ENCODE data around the gene EXD3.

DNA sequence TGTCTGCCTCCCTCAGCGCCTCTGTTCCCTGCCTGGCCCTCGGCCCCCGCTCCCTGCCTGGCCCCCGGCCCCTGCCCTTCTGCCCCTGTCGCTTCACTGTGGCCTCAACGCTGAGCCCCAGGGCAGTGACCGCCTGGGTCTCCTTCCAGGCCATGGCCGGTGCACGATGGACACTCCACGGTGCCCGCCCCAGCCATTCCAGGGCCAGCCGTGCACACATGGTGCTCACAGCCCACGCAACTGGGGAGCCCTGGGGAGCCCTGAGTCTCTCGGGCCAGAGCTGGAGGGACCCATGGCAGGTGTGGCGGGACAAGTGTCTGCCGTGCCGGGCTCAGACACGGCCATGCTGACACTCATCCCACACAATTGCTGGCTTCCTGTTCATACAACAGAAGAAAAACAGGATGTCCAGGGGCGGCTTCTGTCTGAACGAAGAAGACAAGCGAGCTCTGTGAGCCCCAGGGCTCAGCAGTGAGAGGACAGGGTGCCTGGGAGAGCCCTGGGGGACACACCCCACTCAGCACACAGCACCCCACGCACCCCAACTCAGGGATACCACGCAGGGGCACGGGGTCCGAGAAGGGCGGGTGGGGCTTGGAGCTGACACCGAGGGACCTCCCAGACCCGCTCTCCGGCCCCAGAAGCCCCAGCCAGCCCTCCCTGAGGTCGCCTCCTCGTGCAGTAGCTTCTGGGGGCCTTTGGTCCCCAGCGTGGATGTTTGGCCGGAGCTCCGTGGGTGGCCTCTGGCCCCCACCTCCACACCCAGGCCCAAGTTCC is 35.7 kb downstream of the EXD3 start:
- TF ChIP-seq, protein P1, sequence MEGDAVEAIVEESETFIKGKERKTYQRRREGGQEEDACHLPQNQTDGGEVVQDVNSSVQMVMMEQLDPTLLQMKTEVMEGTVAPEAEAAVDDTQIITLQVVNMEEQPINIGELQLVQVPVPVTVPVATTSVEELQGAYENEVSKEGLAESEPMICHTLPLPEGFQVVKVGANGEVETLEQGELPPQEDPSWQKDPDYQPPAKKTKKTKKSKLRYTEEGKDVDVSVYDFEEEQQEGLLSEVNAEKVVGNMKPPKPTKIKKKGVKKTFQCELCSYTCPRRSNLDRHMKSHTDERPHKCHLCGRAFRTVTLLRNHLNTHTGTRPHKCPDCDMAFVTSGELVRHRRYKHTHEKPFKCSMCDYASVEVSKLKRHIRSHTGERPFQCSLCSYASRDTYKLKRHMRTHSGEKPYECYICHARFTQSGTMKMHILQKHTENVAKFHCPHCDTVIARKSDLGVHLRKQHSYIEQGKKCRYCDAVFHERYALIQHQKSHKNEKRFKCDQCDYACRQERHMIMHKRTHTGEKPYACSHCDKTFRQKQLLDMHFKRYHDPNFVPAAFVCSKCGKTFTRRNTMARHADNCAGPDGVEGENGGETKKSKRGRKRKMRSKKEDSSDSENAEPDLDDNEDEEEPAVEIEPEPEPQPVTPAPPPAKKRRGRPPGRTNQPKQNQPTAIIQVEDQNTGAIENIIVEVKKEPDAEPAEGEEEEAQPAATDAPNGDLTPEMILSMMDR (conservative IDR thresholded peaks at IDR 0.05; ENCODE audit: low read length), result no peak
- TF ChIP-seq EZH2phosphoT487 (IDR thresholded peaks at IDR 0.05; ENCODE audit: borderline replicate concordance, low read depth, low read length), result no peak
